Omental fat pad (tissue), 4 donors: Measurements from ENCODE around the gene ADAMTS6. TPM values are rescaled to one million over a fixed set of nuclear protein-coding genes. Genes with fewer than 3 reads are reported as not detected.
"Not testable (repeated sequence)": the region's sequence is repeated elsewhere in the genome, so short reads cannot be mapped to it uniquely, and the experiment has no call there.

Source experiments
- ATAC-seq: fragments of 150-250 bp; one replicate; pipeline ENCODE4 v1.9.1; 2016; ENCODE audit warnings: mild to moderate bottlenecking, moderate library complexity; ENCODE audit not compliant: low FRiP score
- DNase-seq: peaks from one replicate; pipeline ENCODE4 v3.0.0-alpha.2; 2019; ENCODE audit warnings: low spot score
- CTCF ChIP-seq, 3 donors: fragments of 450-650 bp; IDR thresholded peaks; one replicate each; pipeline ENCODE4 v1.5.1; 2016 to 2017; ENCODE audit warnings: antibody characterized with exemption in 3 of 3, mild to moderate bottlenecking in 3 of 3, moderate library complexity in 2 of 3
- total RNA-seq, 4 donors: library from RNA; depleted of rRNA; stranded (reverse); fragments of >200 nt; gene quantifications; one replicate each; pipeline ENCODE4 v1.1.0, GENCODE V29; 2016

The ADAMTS6 gene
- total RNA-seq, 4 donors from 2014 or later, result 1.8 to 8.0 (median 3.0) TPM

GRCh38 chr5:65324226-65324625 lies 157.5 kb downstream of the ADAMTS6 start:
- no peak for TF ChIP-seq CTCF (IDR thresholded peaks at IDR 0.05)
- ATAC-seq, result no peak
- no peak for DNase-seq

GRCh38 chr5:65320704-65321103 lies 161.0 kb downstream of the ADAMTS6 start:
- not testable (repeated sequence) for DNase-seq, ATAC-seq

GRCh38 chr5:65320250-65320649 lies 161.5 kb downstream of the ADAMTS6 start:
- no peak for TF ChIP-seq CTCF (IDR thresholded peaks at IDR 0.05)
- ATAC-seq, result no peak
- no peak for DNase-seq

- no peak for DNase-seq
- ATAC-seq, result no peak
- no peak for TF ChIP-seq CTCF (IDR thresholded peaks at IDR 0.05)
Measured at GRCh38 chr5:65307931-65308330, 173.8 kb downstream of the ADAMTS6 start.

GRCh38 chr5:65307088-65307487 lies 174.6 kb downstream of the ADAMTS6 start:
- no peak for TF ChIP-seq CTCF (IDR thresholded peaks at IDR 0.05)
- DNase-seq, result no peak
- ATAC-seq, result no peak

- no peak for TF ChIP-seq CTCF (IDR thresholded peaks at IDR 0.05)
- DNase-seq, result no peak
- no peak for ATAC-seq
Measured at GRCh38 chr5:65305913-65306312, 175.8 kb downstream of the ADAMTS6 start.

GRCh38 chr5:65299861-65300260 lies 181.9 kb downstream of the ADAMTS6 start:
- ATAC-seq, result no peak
- no peak for DNase-seq
- no peak for TF ChIP-seq CTCF (IDR thresholded peaks at IDR 0.05)

GRCh38 chr5:65296067-65296466 lies 185.7 kb downstream of the ADAMTS6 start:
- no peak for TF ChIP-seq CTCF (IDR thresholded peaks at IDR 0.05)

More at GRCh38 chr5:65296067-65296466, 185.7 kb downstream of the ADAMTS6 start:
- ATAC-seq (no peak), DNase-seq (no peak)
